ENCODE results near the gene LRBA.

Gene LRBA

DNA sequence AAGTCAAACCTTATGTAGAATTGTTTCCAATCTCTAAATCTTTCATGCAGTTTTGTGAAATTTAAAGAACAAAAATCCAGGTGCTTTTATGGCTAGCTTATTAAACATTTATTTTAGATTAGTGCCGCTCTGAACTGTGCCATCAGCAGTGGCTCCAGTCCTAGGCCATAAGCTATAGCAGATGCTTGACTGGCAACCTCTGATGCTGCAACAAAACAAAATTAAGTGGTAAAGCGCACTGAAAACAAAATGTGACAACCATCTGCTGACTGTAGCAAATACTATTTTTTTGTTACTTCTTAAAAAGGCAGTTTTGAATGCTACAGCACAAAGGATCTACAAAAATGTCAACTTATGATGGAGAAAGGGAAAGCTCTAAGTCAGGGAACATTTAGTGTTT is 699.4 kb downstream of the LRBA start:
- DNase-seq (ENCODE audit: low read depth), result no peak
- TF ChIP-seq, protein P1, sequence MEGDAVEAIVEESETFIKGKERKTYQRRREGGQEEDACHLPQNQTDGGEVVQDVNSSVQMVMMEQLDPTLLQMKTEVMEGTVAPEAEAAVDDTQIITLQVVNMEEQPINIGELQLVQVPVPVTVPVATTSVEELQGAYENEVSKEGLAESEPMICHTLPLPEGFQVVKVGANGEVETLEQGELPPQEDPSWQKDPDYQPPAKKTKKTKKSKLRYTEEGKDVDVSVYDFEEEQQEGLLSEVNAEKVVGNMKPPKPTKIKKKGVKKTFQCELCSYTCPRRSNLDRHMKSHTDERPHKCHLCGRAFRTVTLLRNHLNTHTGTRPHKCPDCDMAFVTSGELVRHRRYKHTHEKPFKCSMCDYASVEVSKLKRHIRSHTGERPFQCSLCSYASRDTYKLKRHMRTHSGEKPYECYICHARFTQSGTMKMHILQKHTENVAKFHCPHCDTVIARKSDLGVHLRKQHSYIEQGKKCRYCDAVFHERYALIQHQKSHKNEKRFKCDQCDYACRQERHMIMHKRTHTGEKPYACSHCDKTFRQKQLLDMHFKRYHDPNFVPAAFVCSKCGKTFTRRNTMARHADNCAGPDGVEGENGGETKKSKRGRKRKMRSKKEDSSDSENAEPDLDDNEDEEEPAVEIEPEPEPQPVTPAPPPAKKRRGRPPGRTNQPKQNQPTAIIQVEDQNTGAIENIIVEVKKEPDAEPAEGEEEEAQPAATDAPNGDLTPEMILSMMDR (conservative IDR thresholded peaks at IDR 0.05; ENCODE audit: low read depth, low read length), result no peak
- no peak overlapping the region for H3K4me3 ChIP-seq (ENCODE audit: low read length)

DNA sequence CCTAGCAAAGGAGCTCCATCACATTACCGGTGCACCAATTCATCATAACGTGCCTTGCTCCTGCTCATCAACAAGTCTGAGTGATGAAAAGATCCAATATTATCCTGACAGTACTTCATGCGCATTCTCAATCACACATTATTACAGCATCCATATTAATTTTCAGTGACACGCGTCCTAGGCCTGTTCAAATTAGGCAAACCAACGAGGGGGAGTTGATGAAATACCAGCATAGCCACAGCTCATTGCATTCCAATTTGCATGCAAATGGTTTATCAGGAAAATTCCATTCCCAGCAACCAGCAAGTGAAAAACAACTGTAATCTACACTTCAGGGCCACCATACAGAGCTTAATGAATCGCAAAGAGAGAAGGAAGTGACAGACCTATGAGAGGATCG is 699.9 kb downstream of the LRBA start:
- DNase-seq (ENCODE audit: low read depth), result no peak
- TF ChIP-seq, protein P1 (conservative IDR thresholded peaks at IDR 0.05; ENCODE audit: low read depth, low read length), result no peak
- no peak overlapping the region for H3K4me3 ChIP-seq (ENCODE audit: low read length)

DNA sequence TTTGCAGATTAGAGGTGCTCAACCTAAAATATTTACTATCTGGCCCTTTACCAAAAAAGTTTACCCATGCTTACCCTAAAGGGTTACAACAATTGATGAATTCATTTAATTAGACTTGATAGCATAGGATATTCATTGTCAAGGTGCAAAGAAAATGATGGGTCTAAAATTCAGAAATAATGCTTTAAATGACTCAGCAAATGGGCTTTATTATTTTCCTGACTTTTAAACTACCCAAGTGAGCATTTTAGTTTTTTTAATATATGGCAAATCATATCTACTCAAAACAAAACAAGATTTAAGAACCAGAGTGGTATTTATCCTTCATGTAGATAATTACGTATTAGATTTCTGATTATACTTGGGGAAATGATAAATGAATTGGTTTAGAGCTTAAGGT is 701.1 kb downstream of the LRBA start:
- DNase-seq (ENCODE audit: low read depth), result no peak
- TF ChIP-seq, protein P1 (conservative IDR thresholded peaks at IDR 0.05; ENCODE audit: low read depth, low read length), result no peak
- H3K4me3 ChIP-seq (ENCODE audit: low read length), result no peak overlapping the region

DNA sequence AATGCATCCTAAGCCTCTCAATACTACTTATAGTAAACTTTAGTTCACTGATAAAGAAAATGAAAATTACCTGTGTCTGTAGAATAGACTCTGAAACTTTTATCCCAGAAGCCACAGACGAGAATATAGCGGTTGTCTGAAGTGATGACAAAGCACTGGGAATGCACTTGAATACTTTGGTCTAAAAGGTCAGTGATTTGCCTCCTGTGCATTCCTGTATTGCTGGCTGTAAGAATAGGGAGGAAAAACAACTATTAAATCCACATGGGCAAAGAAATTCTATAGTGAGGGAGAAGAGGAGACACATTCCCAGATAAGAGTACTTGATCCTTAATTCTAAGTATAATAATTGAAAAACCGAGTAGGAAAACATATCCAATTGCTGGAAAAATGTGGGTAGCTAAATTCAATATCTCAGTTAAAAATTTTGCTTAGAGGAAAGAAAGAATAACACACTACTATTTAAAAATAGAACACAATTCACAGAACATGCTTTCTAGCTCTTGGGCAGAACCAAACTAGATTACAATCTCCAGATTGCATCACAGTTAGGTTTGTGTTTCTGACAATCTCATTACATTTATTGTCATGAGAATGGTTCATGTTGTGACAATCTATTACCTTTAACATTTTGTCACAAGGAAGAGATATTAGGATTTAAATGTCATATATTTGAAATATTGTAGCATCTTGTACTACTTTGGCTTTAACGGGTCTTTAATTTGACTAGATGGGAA is 704.8 kb downstream of the LRBA start:
- TF ChIP-seq, protein P1 (conservative IDR thresholded peaks at IDR 0.05; ENCODE audit: low read depth, low read length), result no peak
- DNase-seq (ENCODE audit: low read depth), result no peak
- H3K4me3 ChIP-seq (ENCODE audit: low read length), result no peak overlapping the region

DNA sequence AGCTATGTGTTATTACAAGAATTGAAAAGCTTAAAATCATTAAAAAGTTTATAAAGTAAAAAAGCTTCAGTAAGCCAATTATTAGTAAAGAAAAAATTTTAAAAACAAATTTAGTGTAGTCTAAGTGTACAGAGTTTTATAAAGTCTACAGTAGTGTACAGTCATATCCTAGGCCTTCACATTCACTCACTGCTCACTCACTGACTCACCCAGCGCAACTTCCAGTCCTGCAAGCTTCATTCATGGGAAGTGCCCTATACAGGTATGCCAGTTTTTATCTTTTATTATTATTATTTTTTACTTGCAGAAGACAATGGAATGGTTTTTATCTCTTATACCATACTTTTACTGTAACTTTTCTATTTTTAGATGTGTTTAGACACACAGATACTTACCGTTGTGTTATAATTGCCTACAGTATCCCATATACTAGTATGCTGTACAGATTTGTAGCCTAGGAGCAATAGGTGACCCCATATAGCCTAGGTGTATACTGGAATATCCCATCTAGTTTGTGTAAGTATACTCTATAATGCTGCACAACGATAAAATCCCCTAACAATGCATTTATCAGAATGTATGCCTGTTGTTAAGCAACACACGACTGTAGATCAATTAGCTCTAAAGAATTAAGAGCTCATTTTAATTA is 706.1 kb downstream of the LRBA start:
- no peak for DNase-seq (ENCODE audit: low read depth)
- TF ChIP-seq, protein P1 (conservative IDR thresholded peaks at IDR 0.05; ENCODE audit: low read depth, low read length), result no peak
- no peak overlapping the region for H3K4me3 ChIP-seq (ENCODE audit: low read length)

DNA sequence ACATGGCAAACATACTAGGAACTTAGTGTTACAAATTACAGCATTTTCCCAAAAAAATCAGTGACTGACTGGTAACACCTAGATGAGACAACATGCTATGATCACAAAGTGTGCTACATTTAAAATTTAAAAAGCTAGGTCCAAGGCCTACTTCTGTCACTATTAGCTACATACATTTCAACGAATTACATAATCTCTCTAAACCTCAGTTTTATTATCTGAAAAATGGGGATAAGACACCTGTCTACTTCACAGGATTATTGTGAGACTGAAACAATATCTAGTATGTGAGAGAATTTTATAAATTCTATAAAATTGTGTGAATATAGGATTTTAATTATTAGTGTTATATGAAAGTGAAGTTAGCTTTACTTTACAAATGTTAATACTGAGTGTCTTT is 708.4 kb downstream of the LRBA start:
- no peak overlapping the region for H3K4me3 ChIP-seq (ENCODE audit: low read length)
- TF ChIP-seq, protein P1 (conservative IDR thresholded peaks at IDR 0.05; ENCODE audit: low read depth, low read length), result no peak
- no peak for DNase-seq (ENCODE audit: low read depth)

DNA sequence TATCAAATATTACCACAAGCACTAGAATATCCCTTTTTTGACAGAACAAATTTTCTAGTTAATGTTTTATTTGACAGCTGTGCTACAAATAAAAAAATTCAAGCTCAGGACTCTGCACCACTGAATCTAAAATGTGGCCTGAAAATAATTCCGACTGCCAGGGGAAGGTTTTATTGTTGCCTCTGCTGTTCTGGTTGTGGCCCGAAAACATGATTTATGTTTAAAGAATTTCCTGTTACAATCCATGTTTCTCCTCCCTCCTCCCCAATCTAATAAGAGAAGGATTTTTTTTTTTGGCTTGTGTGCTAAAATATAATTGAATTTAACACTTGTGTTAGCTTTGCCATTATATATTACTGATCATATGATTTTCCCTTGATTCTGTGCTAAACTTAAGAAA is 709.1 kb downstream of the LRBA start:
- DNase-seq (ENCODE audit: low read depth), result no peak
- TF ChIP-seq, protein P1 (conservative IDR thresholded peaks at IDR 0.05; ENCODE audit: low read depth, low read length), result no peak
- no peak overlapping the region for H3K4me3 ChIP-seq (ENCODE audit: low read length)
